SU-DHL-6 (cell line): ENCODE data around the gene NFE2.
"Not testable (repeated sequence)": the region's sequence is repeated elsewhere in the genome, so short reads cannot be mapped to it uniquely, and the experiment has no call there.

Experiments
- H2AFZ ChIP-seq: fragments of 200-600 bp; sonication (generic); 2 replicates; pipeline ENCODE4 v1.6.1; 2014; ENCODE audit warnings: low read depth, mild to moderate bottlenecking, moderate library complexity, mixed read lengths, antibody characterized with exemption, low read length; ENCODE audit not compliant: severe bottlenecking
- H3F3A ChIP-seq: fragments of 200-600 bp; shearing (Covaris generic); 2 replicates; pipeline ENCODE4 v1.6.0; 2016; ENCODE audit warnings: antibody characterized with exemption, mild to moderate bottlenecking; ENCODE audit not compliant: insufficient read depth
- H3K27ac ChIP-seq: fragments of 200-600 bp; sonication (generic); 2 replicates; pipeline ENCODE4 v1.5.1; 2016; ENCODE audit warnings: low read depth, mild to moderate bottlenecking, low read length, moderate library complexity, mixed read lengths
- H3K27me3 ChIP-seq: fragments of 200-600 bp; sonication (generic), shearing (Covaris generic); 2 replicates; pipeline ENCODE4 v1.6.0; 2014; ENCODE audit warnings: mild to moderate bottlenecking, low read length
- H3K36me3 ChIP-seq: fragments of 200-600 bp; sonication (generic); 2 replicates; pipeline ENCODE4 v1.6.1; 2014; ENCODE audit warnings: mild to moderate bottlenecking, low read length, mixed read lengths
- H3K4me2 ChIP-seq: fragments of 300-600, 200-600 bp; shearing (Covaris generic), sonication (generic); 2 replicates; pipeline ENCODE4 v1.6.0; 2014; ENCODE audit warnings: low read length, low read depth, mild to moderate bottlenecking; ENCODE audit not compliant: poor library complexity, severe bottlenecking
- H3K4me3 ChIP-seq: fragments of 200-600 bp; sonication (generic); 2 replicates; pipeline ENCODE4 v1.5.1; 2014; ENCODE audit warnings: antibody characterized with exemption, low read length, mild to moderate bottlenecking, mixed read lengths; ENCODE audit not compliant: insufficient read depth, poor library complexity, severe bottlenecking
- H3K79me2 ChIP-seq: fragments of 200-600 bp; sonication (generic); 2 replicates; pipeline ENCODE4 v1.6.1; 2014; ENCODE audit warnings: mild to moderate bottlenecking, low read length, moderate library complexity; ENCODE audit not compliant: insufficient read depth
- H3K9ac ChIP-seq: fragments of 200-600 bp; sonication (generic); 2 replicates; pipeline ENCODE4 v1.7.0; 2014; ENCODE audit warnings: mild to moderate bottlenecking, low read length
- H3K9me2 ChIP-seq: fragments of 200-600 bp; sonication (generic); replicated peaks from 2 replicates; pipeline ENCODE4 v1.6.1; 2014; ENCODE audit warnings: low read length; ENCODE audit not compliant: insufficient read depth
- H3K9me3 ChIP-seq: fragments of 200-600 bp; sonication (generic); 2 replicates; pipeline ENCODE4 v1.6.1; 2014; ENCODE audit warnings: low read length, mixed read lengths; ENCODE audit not compliant: insufficient read depth
- H4K20me1 ChIP-seq: fragments of 200-600 bp; sonication (generic); 2 replicates; pipeline ENCODE4 v1.6.1; 2014; ENCODE audit warnings: low read depth, mild to moderate bottlenecking, antibody characterized with exemption, low read length, moderate library complexity, mixed read lengths
- CTCF ChIP-seq: fragments of 200-600 bp; sonication (generic); IDR thresholded peaks from one replicate; pipeline ENCODE4 v1.5.1; 2017; ENCODE audit warnings: antibody characterized with exemption, mild to moderate bottlenecking, low read length, moderate library complexity; ENCODE audit not compliant: insufficient read depth, poor library complexity, severe bottlenecking
- EZH2phosphoT487 ChIP-seq: fragments of 200-600 bp; sonication (generic), shearing (Covaris generic); conservative IDR thresholded peaks from 2 replicates; pipeline ENCODE4 v1.6.1; 2018; ENCODE audit warnings: mild to moderate bottlenecking, antibody characterized with exemption, low read length, moderate library complexity, mixed read lengths

Gene NFE2

DNA sequence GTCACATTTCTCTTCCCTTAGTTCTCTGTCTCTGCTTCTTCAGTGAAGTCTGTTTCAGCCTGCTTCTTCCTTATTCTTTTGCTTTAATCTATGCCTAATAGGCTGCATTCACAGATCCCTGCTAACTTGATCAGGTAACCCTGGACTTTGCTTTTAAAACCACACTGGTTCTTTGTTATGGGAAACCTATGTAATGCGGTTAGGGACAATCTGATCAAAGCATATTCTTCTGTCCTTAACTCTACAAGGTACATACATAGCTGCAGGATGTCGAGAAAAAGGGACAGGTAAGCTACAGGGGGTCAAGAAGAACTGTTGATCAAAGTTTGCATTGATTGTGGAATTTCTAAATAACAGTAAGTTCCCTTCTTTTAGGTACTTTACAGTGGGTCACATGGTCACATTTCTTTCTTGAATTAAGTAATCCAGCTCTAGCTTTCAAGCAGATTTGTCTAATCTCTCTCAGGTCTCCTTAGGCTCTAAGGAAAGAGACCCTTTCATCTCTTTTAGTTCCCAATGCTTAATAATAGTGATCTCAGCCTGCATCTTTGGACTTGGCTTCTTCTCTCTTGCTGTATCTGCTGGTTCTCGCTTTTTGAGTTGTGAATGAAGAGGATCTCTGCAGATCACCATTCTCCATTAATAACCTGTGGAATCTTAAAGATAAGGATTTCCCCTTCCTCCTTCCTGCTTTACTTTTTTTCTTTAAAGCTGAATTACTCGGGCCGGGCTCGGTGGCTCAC, 28.0 kb upstream of the NFE2 start:
- H3K9ac ChIP-seq: no peak overlapping the region
- no peak overlapping the region for H3K27ac ChIP-seq
- no peak overlapping the region for H3K4me2 ChIP-seq

DNA sequence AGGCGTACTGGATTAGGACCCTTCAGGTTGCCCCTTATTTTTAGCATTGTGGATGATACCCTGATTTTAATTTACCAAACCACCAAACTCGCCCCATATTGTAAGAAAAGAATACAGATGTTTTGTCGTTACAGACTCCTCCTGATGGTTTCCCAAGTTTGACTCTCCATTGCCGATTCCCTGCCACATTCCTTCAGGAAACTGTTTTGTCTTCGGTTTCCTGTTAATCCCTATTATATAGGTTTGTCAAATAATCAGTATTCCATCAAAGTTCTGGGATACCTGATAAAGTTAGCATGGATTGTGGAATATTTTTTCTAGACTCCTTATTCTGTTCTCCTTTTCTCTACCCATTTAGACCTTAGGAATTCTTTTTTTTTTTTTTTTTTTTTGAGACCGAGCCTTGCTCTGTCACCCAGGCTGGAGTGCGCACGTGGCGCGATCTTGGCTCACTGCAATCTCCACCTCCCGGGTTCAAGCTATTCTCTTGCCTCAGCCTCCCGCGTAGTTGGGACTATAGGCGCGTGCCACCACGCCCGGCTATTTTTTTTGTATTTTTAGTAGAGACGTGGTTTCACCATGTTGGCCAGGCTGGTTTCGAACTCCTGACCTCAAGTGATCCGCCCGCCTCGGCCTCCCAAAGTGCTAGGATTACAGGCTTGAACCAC, 24.8 kb upstream of the NFE2 start:
- not testable (repeated sequence) for H3K36me3 ChIP-seq, H4K20me1 ChIP-seq, H3F3A ChIP-seq, H3K9me2 ChIP-seq, H3K9me3 ChIP-seq, H3K27ac ChIP-seq, H3K27me3 ChIP-seq
- H3K79me2 ChIP-seq: peaks cover 11% of the 10 kb centered on the region
- H2AFZ ChIP-seq: peak overlapping the region; percentile 70
- peak overlapping the region; percentile 79 for H3K4me3 ChIP-seq
- peak overlapping the region; percentile 100 for H3K4me2 ChIP-seq
- H3K9ac ChIP-seq: peak overlapping the region; percentile 69

More for the DNA sequence above, 28.0 kb upstream of the NFE2 start:
- H3F3A ChIP-seq: no peaks in the 10 kb centered on the region
- H3K27me3 ChIP-seq: no peaks in the 10 kb centered on the region
- peaks cover 11% of the 10 kb centered on the region for H3K79me2 ChIP-seq
- no peaks in the 10 kb centered on the region for H3K36me3 ChIP-seq
- no peak for TF ChIP-seq EZH2phosphoT487
- no peak for TF ChIP-seq CTCF
- H2AFZ ChIP-seq: no peak overlapping the region
- H3K4me3 ChIP-seq: no peak overlapping the region
- H4K20me1 ChIP-seq: peaks cover 4% of the 10 kb centered on the region; the same call in 1 of the 2 replicates
- no peaks in the 10 kb centered on the region for H3K9me2 ChIP-seq
- H3K9me3 ChIP-seq: no peaks in the 10 kb centered on the region

- Histone ChIP-seq H3K27ac (no peak within 1 kb of the TSS), H3K9me2 (no peaks in the 10 kb centered on the region), H3K9me3 (no peaks in the 10 kb centered on the region), H3K36me3 (no peaks in the 10 kb centered on the region), H3K27me3 (no peaks in the 10 kb centered on the region), H4K20me1 (no peaks in the 10 kb centered on the region), H3F3A (no peaks in the 10 kb centered on the region), H3K79me2 (peaks cover 11% of the 10 kb centered on the region), H3K4me2 (peak within 1 kb of the TSS; percentile 100), H3K9ac (peak within 1 kb of the TSS; percentile 69), H3K4me3 (peak within 1 kb of the TSS; percentile 79), H2AFZ (peak within 1 kb of the TSS; percentile 100)
- TF ChIP-seq EZH2phosphoT487 (no peak), CTCF (peak; percentile 78)
These were observed 24.0 kb upstream of the NFE2 start, which contains the start of gene COPZ1 for GRCh38 chr12:54324617-54325441. Gene COPZ1, plus strand, starts transcription at chr12:54325131. Its CDS starts 33 bp downstream, at chr12:54325164.
